ENCODE results near the gene MRPL17. TPM values are rescaled to one million over a fixed set of nuclear protein-coding genes. Genes with fewer than 3 reads are reported as not detected.

MRPL17 gene
- polyA plus RNA-seq, 3 donors, result 8.0 to 14.0 (median 12.8) TPM

GRCh38 chr11:6681505-6681904 is 1.6 kb downstream of the MRPL17 start:
- DNase-seq, result no peak
- intact Hi-C loops (cut with micrococcal nuclease), result loop anchor here (5.0 to 10.0 kb wide), 3 partner anchors 79 to 447 kb away; partner anchors contain the start of genes ILK (in 2 of the 2), RRP8 (in 2 of the 2), CNGA4 (in 1 of the 2) and FHIP1B (in 1 of the 2)
- H3K79me2 ChIP-seq (ENCODE audit: insufficient read depth, low read length), result peaks cover 25% of the 10 kb centered on the region
- peaks cover 13 to 17% of the 10 kb centered on the region in 2 donors for H3K36me3 Mint-ChIP-seq
- no peak overlapping the region for H2AFZ ChIP-seq (ENCODE audit: insufficient read depth, low read depth, low read length, poor library complexity, severe bottlenecking)
- peaks cover 16 to 19% of the 10 kb centered on the region in 2 donors for H3K4me1 ChIP-seq (ENCODE audit: control insufficient read depth in 1 of 2, insufficient read depth in 2 of 2, low read length in 2 of 2)
- peaks cover 18% of the 10 kb centered on the region for H3K4me1 Mint-ChIP-seq
- no peaks in the 10 kb centered on the region for H3K9me3 ChIP-seq (replicated peaks in 1 of 2; ENCODE audit: control insufficient read depth in 1 of 2, insufficient read depth in 1 of 2, low read length in 2 of 2)
- WGBS (ENCODE audit: insufficient coverage), result no CpG with 5 or more reads among the region's 1 CpG
- peak overlapping the region; percentile 71 for H3K9ac ChIP-seq (ENCODE audit: insufficient read depth, low read length, poor library complexity, severe bottlenecking)
- H4K20me1 ChIP-seq (ENCODE audit: insufficient read depth, low read length), result peaks cover 5% of the 10 kb centered on the region
- no peak overlapping the region for H3K4me2 ChIP-seq (replicated peaks; ENCODE audit: extremely low read depth, low read length, poor library complexity, severe bottlenecking)
- H3K4me3 ChIP-seq (replicated peaks in 1 of 3; ENCODE audit: low read depth in 2 of 3, low read length in 3 of 3), result no peak overlapping the region
- H3K27ac ChIP-seq (ENCODE audit: low read depth in 1 of 2, low read length in 2 of 2), result no peak overlapping the region
- peaks cover 0 to 13% of the 10 kb centered on the region in 2 donors for H3K36me3 ChIP-seq (replicated peaks in 1 of 2; ENCODE audit: control insufficient read depth in 1 of 2, insufficient read depth in 2 of 2, low read length in 2 of 2)
- H3K27me3 ChIP-seq (ENCODE audit: control insufficient read depth in 2 of 2, insufficient read depth in 2 of 2, low read length in 2 of 2), result no peaks in the 10 kb centered on the region
- TF ChIP-seq, protein P1, sequence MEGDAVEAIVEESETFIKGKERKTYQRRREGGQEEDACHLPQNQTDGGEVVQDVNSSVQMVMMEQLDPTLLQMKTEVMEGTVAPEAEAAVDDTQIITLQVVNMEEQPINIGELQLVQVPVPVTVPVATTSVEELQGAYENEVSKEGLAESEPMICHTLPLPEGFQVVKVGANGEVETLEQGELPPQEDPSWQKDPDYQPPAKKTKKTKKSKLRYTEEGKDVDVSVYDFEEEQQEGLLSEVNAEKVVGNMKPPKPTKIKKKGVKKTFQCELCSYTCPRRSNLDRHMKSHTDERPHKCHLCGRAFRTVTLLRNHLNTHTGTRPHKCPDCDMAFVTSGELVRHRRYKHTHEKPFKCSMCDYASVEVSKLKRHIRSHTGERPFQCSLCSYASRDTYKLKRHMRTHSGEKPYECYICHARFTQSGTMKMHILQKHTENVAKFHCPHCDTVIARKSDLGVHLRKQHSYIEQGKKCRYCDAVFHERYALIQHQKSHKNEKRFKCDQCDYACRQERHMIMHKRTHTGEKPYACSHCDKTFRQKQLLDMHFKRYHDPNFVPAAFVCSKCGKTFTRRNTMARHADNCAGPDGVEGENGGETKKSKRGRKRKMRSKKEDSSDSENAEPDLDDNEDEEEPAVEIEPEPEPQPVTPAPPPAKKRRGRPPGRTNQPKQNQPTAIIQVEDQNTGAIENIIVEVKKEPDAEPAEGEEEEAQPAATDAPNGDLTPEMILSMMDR (IDR thresholded peaks at IDR 0.05), result no peak
- H3K9me3 Mint-ChIP-seq, result peaks cover 0 to 1% (median 0%) of the 10 kb centered on the region in 7 donors
- peak overlapping the region in 1 of 7 donors; percentile 47 for H3K27ac Mint-ChIP-seq
- H3K27me3 Mint-ChIP-seq (ENCODE audit: low read depth in 3 of 3), result peaks cover 1 to 3% (median 2%) of the 10 kb centered on the region in 3 donors
- H3K4me3 Mint-ChIP-seq, result no peak overlapping the region

DNA sequence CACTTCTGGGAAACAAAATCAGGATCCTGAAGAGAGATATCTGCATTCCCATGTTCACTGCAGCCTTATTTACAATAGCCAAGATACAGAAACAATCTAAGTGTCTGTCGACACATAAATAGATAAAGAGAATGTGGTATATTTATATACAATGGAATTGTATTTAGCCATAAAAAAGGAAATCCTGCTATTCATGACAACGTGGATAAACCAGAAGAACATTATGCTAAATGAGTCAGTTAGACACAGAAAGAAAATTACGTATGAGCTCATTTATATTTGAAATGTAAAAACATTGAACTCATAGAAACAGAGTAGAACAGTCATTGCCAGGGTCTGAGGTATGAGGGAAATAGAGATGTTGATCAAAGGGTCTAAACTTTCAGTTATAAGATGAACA is 6.1 kb downstream of the MRPL17 start:
- DNase-seq, result no peak
- Histone ChIP-seq H3K9ac (ENCODE audit: insufficient read depth, low read length, poor library complexity, severe bottlenecking) (no peak overlapping the region), H3K9me3 (replicated peaks in 1 of 2; ENCODE audit: control insufficient read depth in 1 of 2, insufficient read depth in 1 of 2, low read length in 2 of 2) (no peaks in the 10 kb centered on the region), H3K4me3 (replicated peaks in 1 of 3; ENCODE audit: low read depth in 2 of 3, low read length in 3 of 3) (no peak overlapping the region), H3K36me3 (replicated peaks in 1 of 2; ENCODE audit: control insufficient read depth in 1 of 2, insufficient read depth in 2 of 2, low read length in 2 of 2) (peaks cover 0 to 13% of the 10 kb centered on the region in 2 donors), H3K27me3 (ENCODE audit: control insufficient read depth in 2 of 2, insufficient read depth in 2 of 2, low read length in 2 of 2) (no peaks in the 10 kb centered on the region), H3K4me2 (replicated peaks; ENCODE audit: extremely low read depth, low read length, poor library complexity, severe bottlenecking) (no peak overlapping the region), H3K4me1 (ENCODE audit: control insufficient read depth in 1 of 2, insufficient read depth in 2 of 2, low read length in 2 of 2) (peaks cover 6 to 9% of the 10 kb centered on the region in 2 donors), H2AFZ (ENCODE audit: insufficient read depth, low read depth, low read length, poor library complexity, severe bottlenecking) (no peak overlapping the region), H3K79me2 (ENCODE audit: insufficient read depth, low read length) (peaks cover 15% of the 10 kb centered on the region), H4K20me1 (ENCODE audit: insufficient read depth, low read length) (peaks cover 2% of the 10 kb centered on the region), H3K27ac (ENCODE audit: low read depth in 1 of 2, low read length in 2 of 2) (no peak overlapping the region)
- Mint-ChIP-seq H3K27ac (no peak overlapping the region), H3K9me3 (no peaks in the 10 kb centered on the region), H3K4me3 (no peak overlapping the region), H3K4me1 (peaks cover 15% of the 10 kb centered on the region), H3K36me3 (peaks cover 13 to 17% of the 10 kb centered on the region in 2 donors), H3K27me3 (ENCODE audit: low read depth in 3 of 3) (no peaks in the 10 kb centered on the region)
- no CpG with 5 or more reads among the region's 3 CpGs for WGBS (ENCODE audit: insufficient coverage)
- intact Hi-C loops (cut with micrococcal nuclease), result no loop called here
- TF ChIP-seq, protein P1 (IDR thresholded peaks at IDR 0.05), result no peak

Data from CD14-positive monocyte (primary cell).